GM21526 (cell line): ENCODE measurements around the gene BPIFB6.

Experiments
- ATAC-seq: cut with Tn5 transposase; IDR thresholded peaks from one replicate; pipeline ENCODE4 v1.9.1; 2021; ENCODE audit warnings: moderate library complexity; ENCODE audit not compliant: unreplicated experiment, low FRiP score

BPIFB6 gene

GRCh38 chr20:33059741-33060390, 28.4 kb downstream of the BPIFB6 start:
- ATAC-seq, result no peak

GRCh38 chr20:33061658-33062028, 30.2 kb downstream of the BPIFB6 start:
- ATAC-seq, result no peak

GRCh38 chr20:33062105-33062824, 30.8 kb downstream of the BPIFB6 start:
- ATAC-seq, result no peak

GRCh38 chr20:33062825-33063149, 31.3 kb downstream of the BPIFB6 start:
- ATAC-seq, result no peak

GRCh38 chr20:33063271-33063670, 31.8 kb downstream of the BPIFB6 start:
- no peak for ATAC-seq

GRCh38 chr20:33064572-33065287, 33.3 kb downstream of the BPIFB6 start:
- ATAC-seq, result no peak

- no peak for ATAC-seq
These were observed 34.3 kb downstream of the BPIFB6 start for GRCh38 chr20:33065785-33066184.

GRCh38 chr20:33067806-33068205, 36.4 kb downstream of the BPIFB6 start:
- ATAC-seq, result no peak

- no peak for ATAC-seq
These were observed 36.9 kb downstream of the BPIFB6 start for GRCh38 chr20:33068251-33068939.

- ATAC-seq, result no peak
These were observed 38.2 kb downstream of the BPIFB6 start for GRCh38 chr20:33069673-33070072.

- ATAC-seq, result no peak
These were observed 38.9 kb downstream of the BPIFB6 start for GRCh38 chr20:33070111-33071053.

- ATAC-seq, result no peak
These were observed 39.8 kb downstream of the BPIFB6 start for GRCh38 chr20:33071198-33071597.

GRCh38 chr20:33072362-33072761, 40.9 kb downstream of the BPIFB6 start:
- no peak for ATAC-seq

- no peak for ATAC-seq
These were observed 41.4 kb downstream of the BPIFB6 start for GRCh38 chr20:33072813-33073212.

- no peak for ATAC-seq
These were observed 43.2 kb downstream of the BPIFB6 start for GRCh38 chr20:33074675-33075074.

GRCh38 chr20:33075281-33075680, 43.8 kb downstream of the BPIFB6 start:
- no peak for ATAC-seq

- ATAC-seq, result no peak
These were observed 45.4 kb downstream of the BPIFB6 start for GRCh38 chr20:33076662-33077372.

GRCh38 chr20:33079259-33079658, 47.8 kb downstream of the BPIFB6 start, which contains the start of gene BPIFB4:
Gene BPIFB4 (plus strand): TSS chr20:33079643. CDS start chr20:33081527, 1,884 bp downstream.
- ATAC-seq, result no peak

- ATAC-seq, result no peak
These were observed 50.1 kb downstream of the BPIFB6 start for GRCh38 chr20:33081411-33082154.
